SK-N-MC (cell line): Measurements from ENCODE around the gene BCOR.

Source experiments
- EZH2 ChIP-seq: fragments of 200-600 bp; sonication (generic); IDR thresholded peaks from one replicate; pipeline ENCODE4 v1.6.1; 2017; ENCODE audit warnings: antibody characterized with exemption
- FOXP2 ChIP-seq: optimal IDR thresholded peaks from 2 replicates; pipeline ENCODE3; 2011; ENCODE audit warnings: mild to moderate bottlenecking, moderate library complexity; ENCODE audit not compliant: insufficient read depth; ENCODE audit errors: extremely low read length, control extremely low read depth
- POLR2AphosphoS5 ChIP-seq: IDR thresholded peaks from 2 replicates; pipeline ENCODE4 v1.6.1; 2012; ENCODE audit warnings: mild to moderate bottlenecking, low read depth, low read length, borderline replicate concordance

- no peak for TF ChIP-seq POLR2AphosphoS5
- TF ChIP-seq EZH2 = no peak
- no peak for TF ChIP-seq FOXP2
These were observed 18.2 kb downstream of the BCOR start for GRCh38 chrX:40079572-40079971.
